22Rv1 (cell line): ENCODE measurements around the gene CNNM4.

Source experiments
- CTCF ChIP-seq: fragments of 450-650 bp; IDR thresholded peaks from 2 replicates; pipeline ENCODE4 v1.5.1; 2017; ENCODE audit warnings: mild to moderate bottlenecking
- ZFX ChIP-seq: fragments of 450-650 bp; IDR thresholded peaks from 2 replicates; pipeline ENCODE4 v1.6.1; 2017; ENCODE audit warnings: antibody characterized with exemption, borderline replicate concordance

GRCh38 chr2:96710985-96711384, 49.7 kb upstream of the CNNM4 start:
- TF ChIP-seq CTCF: no peak
- TF ChIP-seq ZFX: no peak
